HG03097 (cell line): Measurements from ENCODE around the gene ZNF20.

Source experiments
- ATAC-seq: cut with Tn5 transposase; IDR thresholded peaks from one replicate; pipeline ENCODE4 v1.9.1; 2021; ENCODE audit not compliant: unreplicated experiment, low FRiP score

ZNF20 gene

GRCh38 chr19:12139885-12140544 lies at the start of gene ZNF20:
ZNF20 (minus strand) TSS chr19:12140350; CDS start chr19:12140182, 168 bp downstream.
- peak; percentile 92 for ATAC-seq

- no peak for ATAC-seq
These were observed 47.5 kb upstream of the ZNF20 start for GRCh38 chr19:12187625-12188024.

GRCh38 chr19:12180377-12180776 lies 40.2 kb upstream of the ZNF20 start:
- no peak for ATAC-seq

- ATAC-seq = no peak
These were observed 26.5 kb upstream of the ZNF20 start for GRCh38 chr19:12166626-12167025.

- no peak for ATAC-seq
These were observed 23.7 kb upstream of the ZNF20 start for GRCh38 chr19:12163826-12164225.

- ATAC-seq = peak; percentile 91
These were observed 23.0 kb upstream of the ZNF20 start, which contains the start of gene ZNF136 for GRCh38 chr19:12162882-12163806. ZNF136 (plus strand) TSS chr19:12163096; CDS start chr19:12163204, 108 bp downstream.

GRCh38 chr19:12162513-12162881 lies 22.3 kb upstream of the ZNF20 start:
- no peak for ATAC-seq

GRCh38 chr19:12159773-12160414 lies 19.7 kb upstream of the ZNF20 start:
- no peak for ATAC-seq

- ATAC-seq = peak; percentile 67
These were observed 16.3 kb upstream of the ZNF20 start, which contains the start of gene ZNF625 for GRCh38 chr19:12156223-12157058. ZNF625 (minus strand) TSS chr19:12156734; CDS start chr19:12156558, 176 bp downstream.

GRCh38 chr19:12155324-12155860 lies 15.2 kb upstream of the ZNF20 start:
- peak; percentile 11 for ATAC-seq

GRCh38 chr19:12145348-12145747 lies 5.2 kb upstream of the ZNF20 start:
- ATAC-seq = no peak

- ATAC-seq = no peak
These were observed 1.2 kb upstream of the ZNF20 start for GRCh38 chr19:12141405-12141736.

- ATAC-seq = peak; percentile 48
These were observed 625 bp upstream of the ZNF20 start for GRCh38 chr19:12140545-12141404.

GRCh38 chr19:12139269-12139668 lies 881 bp downstream of the ZNF20 start:
- no peak for ATAC-seq

GRCh38 chr19:12137221-12137940 lies 2.8 kb downstream of the ZNF20 start:
- ATAC-seq = no peak

GRCh38 chr19:12133069-12133468 lies 7.1 kb downstream of the ZNF20 start:
- ATAC-seq = no peak

GRCh38 chr19:12126707-12127106 lies 13.4 kb downstream of the ZNF20 start:
- no peak for ATAC-seq

- ATAC-seq = no peak
These were observed 22.8 kb downstream of the ZNF20 start for GRCh38 chr19:12117201-12117970.
